ENCODE data around the gene ITGB1. TPM values are rescaled to one million over a fixed set of nuclear protein-coding genes. Genes with fewer than 3 reads are reported as not detected.

ITGB1 gene
- total RNA-seq, 1 donor from 2014 or later = 517 TPM

DNA sequence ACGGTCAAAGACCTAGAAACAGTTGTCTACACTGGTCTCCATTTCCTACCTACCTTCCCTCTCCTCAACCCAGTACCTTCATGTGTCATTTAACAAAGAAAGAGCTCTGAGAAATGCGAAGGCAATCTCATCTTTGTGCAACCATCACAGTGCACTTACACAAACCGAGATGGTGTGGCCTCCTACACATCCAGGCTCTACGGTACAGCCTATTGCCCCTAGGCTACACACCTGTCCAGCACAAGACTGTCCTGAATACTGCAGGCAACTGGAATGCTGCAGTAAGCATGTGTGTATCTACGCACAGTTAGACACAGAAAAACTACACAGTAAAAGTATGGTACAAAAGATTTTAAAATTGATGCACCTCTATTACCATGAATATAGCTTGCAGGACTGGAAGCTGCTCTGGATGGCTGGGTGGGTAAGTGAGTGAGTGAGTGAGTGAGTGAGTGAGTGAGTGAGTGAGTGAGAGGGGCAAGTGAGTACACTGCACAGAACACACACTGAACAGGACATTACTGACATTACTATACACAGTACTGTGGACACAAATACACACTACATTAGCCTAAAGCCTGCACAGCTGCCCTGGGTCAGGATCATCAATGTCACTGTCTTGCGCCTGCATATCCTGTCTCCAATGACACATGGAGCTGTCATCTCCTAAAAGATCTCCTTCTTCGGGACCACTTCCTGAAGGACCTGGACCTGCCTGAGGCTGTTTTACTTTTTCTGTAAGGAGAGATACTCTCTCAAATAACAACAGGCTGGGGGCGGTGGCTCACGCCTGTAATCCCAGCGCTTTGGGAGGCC is 18.5 kb downstream of the ITGB1 start:
- Histone ChIP-seq H3K9me3 (no peaks in the 10 kb centered on the region), H3K36me3 (peaks cover 9% of the 10 kb centered on the region), H3K4me1 (peaks cover 67% of the 10 kb centered on the region), H3K27ac (peak overlapping the region; percentile 47), H3K27me3 (no peaks in the 10 kb centered on the region), H3K4me3 (no peak overlapping the region)
- DNase-seq (no peak), ATAC-seq (no peak)
- intact Hi-C loops (cut with DNase I) = no loop called here
- TF ChIP-seq, protein P1, sequence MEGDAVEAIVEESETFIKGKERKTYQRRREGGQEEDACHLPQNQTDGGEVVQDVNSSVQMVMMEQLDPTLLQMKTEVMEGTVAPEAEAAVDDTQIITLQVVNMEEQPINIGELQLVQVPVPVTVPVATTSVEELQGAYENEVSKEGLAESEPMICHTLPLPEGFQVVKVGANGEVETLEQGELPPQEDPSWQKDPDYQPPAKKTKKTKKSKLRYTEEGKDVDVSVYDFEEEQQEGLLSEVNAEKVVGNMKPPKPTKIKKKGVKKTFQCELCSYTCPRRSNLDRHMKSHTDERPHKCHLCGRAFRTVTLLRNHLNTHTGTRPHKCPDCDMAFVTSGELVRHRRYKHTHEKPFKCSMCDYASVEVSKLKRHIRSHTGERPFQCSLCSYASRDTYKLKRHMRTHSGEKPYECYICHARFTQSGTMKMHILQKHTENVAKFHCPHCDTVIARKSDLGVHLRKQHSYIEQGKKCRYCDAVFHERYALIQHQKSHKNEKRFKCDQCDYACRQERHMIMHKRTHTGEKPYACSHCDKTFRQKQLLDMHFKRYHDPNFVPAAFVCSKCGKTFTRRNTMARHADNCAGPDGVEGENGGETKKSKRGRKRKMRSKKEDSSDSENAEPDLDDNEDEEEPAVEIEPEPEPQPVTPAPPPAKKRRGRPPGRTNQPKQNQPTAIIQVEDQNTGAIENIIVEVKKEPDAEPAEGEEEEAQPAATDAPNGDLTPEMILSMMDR (IDR thresholded peaks at IDR 0.05) = no peak

DNA sequence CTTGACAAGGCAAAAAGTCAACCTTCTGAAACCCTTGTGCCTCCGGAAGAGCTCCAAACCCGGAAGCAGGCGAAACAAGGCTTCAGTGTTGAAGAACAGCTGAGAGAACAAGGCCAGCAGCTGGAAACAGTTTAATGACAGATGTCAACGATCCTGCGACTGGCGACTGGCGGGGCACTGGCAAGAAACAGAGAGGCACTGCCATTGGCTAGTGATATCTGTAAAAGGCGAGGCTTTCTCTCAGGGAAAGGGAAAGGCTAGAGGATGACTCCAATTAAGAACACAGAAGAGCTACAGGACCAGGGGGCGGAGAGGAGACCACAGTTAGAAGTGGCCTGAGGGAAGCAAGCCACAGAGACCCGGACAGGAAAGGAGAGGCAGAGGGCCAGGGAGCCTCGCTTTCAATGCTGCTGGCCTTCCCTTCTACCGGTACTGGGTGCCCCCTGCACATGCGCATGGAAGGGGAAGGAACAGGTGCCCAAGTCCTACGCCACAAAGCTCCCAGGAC is 19.4 kb downstream of the ITGB1 start:
- TF ChIP-seq, protein P1 (IDR thresholded peaks at IDR 0.05) = no peak
- no peaks in the 10 kb centered on the region for H3K9me3 ChIP-seq
- peaks cover 62% of the 10 kb centered on the region for H3K4me1 ChIP-seq
- ATAC-seq (peak; percentile 60), DNase-seq (no peak)
- H3K4me3 ChIP-seq = no peak overlapping the region
- intact Hi-C loops (cut with DNase I) = no loop called here
- H3K36me3 ChIP-seq = peaks cover 18% of the 10 kb centered on the region
- peak overlapping the region; percentile 47 for H3K27ac ChIP-seq
- no peaks in the 10 kb centered on the region for H3K27me3 ChIP-seq

DNA sequence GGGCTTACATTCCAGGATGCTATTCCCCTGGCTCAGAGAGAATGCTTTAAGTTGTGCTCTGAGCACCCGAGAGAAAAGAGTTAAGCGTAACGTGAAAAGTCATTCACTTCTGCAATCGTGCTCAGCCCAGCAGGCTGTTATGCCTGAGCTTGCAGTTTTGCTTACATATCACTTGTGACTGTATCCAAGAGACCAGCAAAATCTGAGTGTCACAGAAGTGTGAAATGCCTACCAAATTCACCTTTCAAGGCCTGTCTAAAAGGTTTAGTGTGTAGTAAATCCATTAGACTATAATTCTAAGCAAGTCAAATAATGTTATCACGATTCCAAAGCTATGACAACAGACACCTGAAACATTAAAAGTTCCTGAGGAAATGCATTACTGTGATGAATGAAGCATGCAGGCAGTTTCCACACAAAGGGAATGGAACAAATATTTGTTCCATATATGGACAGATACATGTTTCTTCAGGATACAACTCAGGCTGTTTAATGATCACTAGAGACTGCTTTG is 20.1 kb downstream of the ITGB1 start:
- Histone ChIP-seq H3K36me3 (peaks cover 24% of the 10 kb centered on the region), H3K27ac (peak overlapping the region; percentile 47), H3K27me3 (no peaks in the 10 kb centered on the region), H3K4me1 (peaks cover 58% of the 10 kb centered on the region), H3K9me3 (no peaks in the 10 kb centered on the region), H3K4me3 (no peak overlapping the region)
- no peak for DNase-seq
- TF ChIP-seq, protein P1 (IDR thresholded peaks at IDR 0.05) = no peak
- intact Hi-C loops (cut with DNase I) = no loop called here
- ATAC-seq = peak; percentile 72

GRCh38 chr10:32932225-32932729 is 25.8 kb downstream of the ITGB1 start:
- Histone ChIP-seq H3K27me3 (no peaks in the 10 kb centered on the region), H3K4me1 (peaks cover 3% of the 10 kb centered on the region), H3K4me3 (no peak overlapping the region), H3K9me3 (no peaks in the 10 kb centered on the region), H3K36me3 (peaks cover 59% of the 10 kb centered on the region), H3K27ac (no peak overlapping the region)
- intact Hi-C loops (cut with DNase I) = no loop called here
- ATAC-seq (no peak), DNase-seq (no peak)
- TF ChIP-seq, protein P1 (IDR thresholded peaks at IDR 0.05) = no peak

DNA sequence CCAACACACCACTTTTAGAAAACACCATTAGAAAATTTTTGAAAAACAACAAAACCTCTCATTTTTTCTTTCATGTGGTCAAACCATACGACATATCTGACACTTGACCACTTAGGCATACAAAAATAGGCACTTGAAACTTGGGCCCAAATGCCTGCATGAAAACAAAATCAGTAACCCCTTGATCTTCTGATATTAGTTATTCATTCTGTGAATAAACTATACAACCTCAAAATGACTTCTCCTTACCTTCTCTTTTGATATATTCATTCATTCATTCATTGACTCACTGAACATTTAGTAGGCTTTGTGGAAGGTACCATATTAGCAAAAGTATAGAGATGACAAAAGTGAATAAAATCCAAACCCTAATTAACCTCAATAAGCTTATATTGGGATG is 26.4 kb downstream of the ITGB1 start:
- intact Hi-C loops (cut with DNase I) = no loop called here
- TF ChIP-seq, protein P1 (IDR thresholded peaks at IDR 0.05) = no peak
- ATAC-seq (no peak), DNase-seq (no peak)
- H3K4me3 ChIP-seq = no peak overlapping the region
- no peaks in the 10 kb centered on the region for H3K4me1 ChIP-seq
- H3K27ac ChIP-seq = no peak overlapping the region
- H3K27me3 ChIP-seq = no peaks in the 10 kb centered on the region
- no peaks in the 10 kb centered on the region for H3K9me3 ChIP-seq
- peaks cover 66% of the 10 kb centered on the region for H3K36me3 ChIP-seq
